ENCODE data around the gene TPP1.

TPP1 gene

GRCh38 chr11:6567371-6567745 is 51.9 kb downstream of the TPP1 start:
- TF ChIP-seq, protein P1, sequence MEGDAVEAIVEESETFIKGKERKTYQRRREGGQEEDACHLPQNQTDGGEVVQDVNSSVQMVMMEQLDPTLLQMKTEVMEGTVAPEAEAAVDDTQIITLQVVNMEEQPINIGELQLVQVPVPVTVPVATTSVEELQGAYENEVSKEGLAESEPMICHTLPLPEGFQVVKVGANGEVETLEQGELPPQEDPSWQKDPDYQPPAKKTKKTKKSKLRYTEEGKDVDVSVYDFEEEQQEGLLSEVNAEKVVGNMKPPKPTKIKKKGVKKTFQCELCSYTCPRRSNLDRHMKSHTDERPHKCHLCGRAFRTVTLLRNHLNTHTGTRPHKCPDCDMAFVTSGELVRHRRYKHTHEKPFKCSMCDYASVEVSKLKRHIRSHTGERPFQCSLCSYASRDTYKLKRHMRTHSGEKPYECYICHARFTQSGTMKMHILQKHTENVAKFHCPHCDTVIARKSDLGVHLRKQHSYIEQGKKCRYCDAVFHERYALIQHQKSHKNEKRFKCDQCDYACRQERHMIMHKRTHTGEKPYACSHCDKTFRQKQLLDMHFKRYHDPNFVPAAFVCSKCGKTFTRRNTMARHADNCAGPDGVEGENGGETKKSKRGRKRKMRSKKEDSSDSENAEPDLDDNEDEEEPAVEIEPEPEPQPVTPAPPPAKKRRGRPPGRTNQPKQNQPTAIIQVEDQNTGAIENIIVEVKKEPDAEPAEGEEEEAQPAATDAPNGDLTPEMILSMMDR (IDR thresholded peaks at IDR 0.05; ENCODE audit: unreplicated experiment in 3 of 3), result no peak
- Mint-ChIP-seq H3K36me3 (ENCODE audit: low read depth) (peaks cover 18% of the 10 kb centered on the region), H3K9me3 (no peaks in the 10 kb centered on the region), H3K27me3 (ENCODE audit: low read depth) (no peaks in the 10 kb centered on the region), H3K4me3 (no peak overlapping the region), H3K27ac (no peak overlapping the region), H3K4me1 (peaks cover 19% of the 10 kb centered on the region)

- no peaks in the 10 kb centered on the region for H3K27me3 Mint-ChIP-seq (ENCODE audit: low read depth)
- H3K9me3 Mint-ChIP-seq, result no peaks in the 10 kb centered on the region
- H3K36me3 Mint-ChIP-seq (ENCODE audit: low read depth), result peaks cover 13% of the 10 kb centered on the region
- peaks cover 21% of the 10 kb centered on the region for H3K4me1 Mint-ChIP-seq
- TF ChIP-seq, protein P1 (IDR thresholded peaks at IDR 0.05; ENCODE audit: unreplicated experiment in 3 of 3), result no peak
- no peak overlapping the region for H3K4me3 Mint-ChIP-seq
- peak overlapping the region in 2 of 3 experiments; percentile 32 to 46 for H3K27ac Mint-ChIP-seq
These were observed 52.4 kb downstream of the TPP1 start for GRCh38 chr11:6566704-6567370.

- no peaks in the 10 kb centered on the region for H3K27me3 Mint-ChIP-seq (ENCODE audit: low read depth)
These were observed 53.1 kb downstream of the TPP1 start for GRCh38 chr11:6565988-6566703.

DNA sequence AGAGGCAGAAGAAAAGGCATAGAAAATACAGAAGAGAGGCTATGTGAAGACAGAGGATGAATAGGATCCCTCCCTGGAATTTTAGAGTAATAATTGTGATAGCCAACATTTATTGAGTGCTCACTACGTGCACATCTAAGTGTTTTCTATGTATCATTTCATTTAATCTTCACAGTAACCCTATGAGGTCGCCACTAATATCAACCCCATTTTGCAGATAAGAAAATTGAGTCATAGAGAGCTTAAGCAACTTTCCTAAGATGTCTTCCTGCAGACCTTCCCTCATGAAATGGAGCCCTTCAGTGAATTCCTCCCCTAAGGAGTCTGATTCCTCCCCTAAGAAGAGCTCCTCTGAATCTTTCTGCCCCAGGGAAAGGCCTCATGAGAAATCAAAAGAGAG is 53.9 kb downstream of the TPP1 start:
- no peaks in the 10 kb centered on the region for H3K9me3 Mint-ChIP-seq
- peak overlapping the region; percentile 5 to 20 (median 8) for H3K27ac Mint-ChIP-seq
- TF ChIP-seq, protein P1 (IDR thresholded peaks at IDR 0.05; ENCODE audit: unreplicated experiment in 3 of 3), result no peak
- no peak overlapping the region for H3K4me3 Mint-ChIP-seq
- no peaks in the 10 kb centered on the region for H3K27me3 Mint-ChIP-seq (ENCODE audit: low read depth)
- peaks cover 5% of the 10 kb centered on the region for H3K36me3 Mint-ChIP-seq (ENCODE audit: low read depth)
- H3K4me1 Mint-ChIP-seq, result peaks cover 25% of the 10 kb centered on the region

More at GRCh38 chr11:6565988-6566703, 53.1 kb downstream of the TPP1 start:
- TF ChIP-seq, protein P1 (IDR thresholded peaks at IDR 0.05; ENCODE audit: unreplicated experiment in 3 of 3), result no peak
- Mint-ChIP-seq H3K4me1 (peaks cover 25% of the 10 kb centered on the region), H3K4me3 (no peak overlapping the region), H3K27ac (peak overlapping the region; percentile 8 to 46 (median 32)), H3K9me3 (no peaks in the 10 kb centered on the region), H3K36me3 (ENCODE audit: low read depth) (peaks cover 6% of the 10 kb centered on the region)

- no peaks in the 10 kb centered on the region for H3K27me3 Mint-ChIP-seq (ENCODE audit: low read depth)
- H3K4me3 Mint-ChIP-seq, result no peak overlapping the region
- TF ChIP-seq, protein P1 (IDR thresholded peaks at IDR 0.05; ENCODE audit: unreplicated experiment in 3 of 3), result no peak
- H3K36me3 Mint-ChIP-seq (ENCODE audit: low read depth), result no peaks in the 10 kb centered on the region
- peaks cover 20% of the 10 kb centered on the region for H3K4me1 Mint-ChIP-seq
- no peak overlapping the region for H3K27ac Mint-ChIP-seq
- no peaks in the 10 kb centered on the region for H3K9me3 Mint-ChIP-seq
These were observed 55.6 kb downstream of the TPP1 start for GRCh38 chr11:6563667-6564066.
